HG02678 (cell line): ENCODE data around the gene TNFRSF1A.
"Not testable (repeated sequence)": the region's sequence is repeated elsewhere in the genome, so short reads cannot be mapped to it uniquely, and the experiment has no call there.

Source experiments
- ATAC-seq: cut with Tn5 transposase; IDR thresholded peaks from one replicate; pipeline ENCODE4 v1.9.1; 2021; ENCODE audit warnings: mild to moderate bottlenecking, moderate library complexity; ENCODE audit not compliant: unreplicated experiment

The TNFRSF1A gene

GRCh38 chr12:6338536-6338935 lies 3.3 kb downstream of the TNFRSF1A start:
- ATAC-seq = not testable (repeated sequence)

- ATAC-seq = no peak
Measured at GRCh38 chr12:6337958-6338433, 3.9 kb downstream of the TNFRSF1A start.

- no peak for ATAC-seq
Measured at GRCh38 chr12:6336889-6337853, 4.7 kb downstream of the TNFRSF1A start.

- ATAC-seq = no peak
Measured at GRCh38 chr12:6336079-6336888, 5.6 kb downstream of the TNFRSF1A start.

GRCh38 chr12:6335451-6336078 lies 6.3 kb downstream of the TNFRSF1A start:
- ATAC-seq = peak; percentile 75

GRCh38 chr12:6334940-6335450 lies 6.9 kb downstream of the TNFRSF1A start:
- no peak for ATAC-seq

- ATAC-seq = no peak
Measured at GRCh38 chr12:6334359-6334758, 7.5 kb downstream of the TNFRSF1A start.

GRCh38 chr12:6333566-6333965 lies 8.3 kb downstream of the TNFRSF1A start:
- no peak for ATAC-seq

- ATAC-seq = no peak
Measured at GRCh38 chr12:6333029-6333428, 8.8 kb downstream of the TNFRSF1A start.

GRCh38 chr12:6332459-6332858 lies 9.4 kb downstream of the TNFRSF1A start:
- no peak for ATAC-seq

- no peak for ATAC-seq
Measured at GRCh38 chr12:6330999-6331714, 10.7 kb downstream of the TNFRSF1A start.

GRCh38 chr12:6330192-6330591 lies 11.7 kb downstream of the TNFRSF1A start:
- ATAC-seq = no peak

GRCh38 chr12:6329703-6330064 lies 12.2 kb downstream of the TNFRSF1A start:
- ATAC-seq = no peak

GRCh38 chr12:6328945-6329702 lies 12.8 kb downstream of the TNFRSF1A start:
- no peak for ATAC-seq

GRCh38 chr12:6328045-6328779 lies 13.7 kb downstream of the TNFRSF1A start:
- ATAC-seq = no peak

GRCh38 chr12:6327229-6328041 lies 14.4 kb downstream of the TNFRSF1A start:
- ATAC-seq = no peak

- ATAC-seq = no peak
Measured at GRCh38 chr12:6326316-6327228, 15.3 kb downstream of the TNFRSF1A start.
